ENCODE measurements around the gene GMPR2. TPM values are rescaled to one million over a fixed set of nuclear protein-coding genes. Genes with fewer than 3 reads are reported as not detected.

The GMPR2 gene
- total RNA-seq, 1 donor from 2014 or later: 61.7 TPM

GRCh38 chr14:24285351-24285750, 52.6 kb downstream of the GMPR2 start:
- H3K36me3 Mint-ChIP-seq (ENCODE audit: unreplicated experiment): peaks cover 1% of the 10 kb centered on the region
- no peak overlapping the region for H3K4me3 Mint-ChIP-seq (ENCODE audit: unreplicated experiment)
- TF ChIP-seq, protein P1, sequence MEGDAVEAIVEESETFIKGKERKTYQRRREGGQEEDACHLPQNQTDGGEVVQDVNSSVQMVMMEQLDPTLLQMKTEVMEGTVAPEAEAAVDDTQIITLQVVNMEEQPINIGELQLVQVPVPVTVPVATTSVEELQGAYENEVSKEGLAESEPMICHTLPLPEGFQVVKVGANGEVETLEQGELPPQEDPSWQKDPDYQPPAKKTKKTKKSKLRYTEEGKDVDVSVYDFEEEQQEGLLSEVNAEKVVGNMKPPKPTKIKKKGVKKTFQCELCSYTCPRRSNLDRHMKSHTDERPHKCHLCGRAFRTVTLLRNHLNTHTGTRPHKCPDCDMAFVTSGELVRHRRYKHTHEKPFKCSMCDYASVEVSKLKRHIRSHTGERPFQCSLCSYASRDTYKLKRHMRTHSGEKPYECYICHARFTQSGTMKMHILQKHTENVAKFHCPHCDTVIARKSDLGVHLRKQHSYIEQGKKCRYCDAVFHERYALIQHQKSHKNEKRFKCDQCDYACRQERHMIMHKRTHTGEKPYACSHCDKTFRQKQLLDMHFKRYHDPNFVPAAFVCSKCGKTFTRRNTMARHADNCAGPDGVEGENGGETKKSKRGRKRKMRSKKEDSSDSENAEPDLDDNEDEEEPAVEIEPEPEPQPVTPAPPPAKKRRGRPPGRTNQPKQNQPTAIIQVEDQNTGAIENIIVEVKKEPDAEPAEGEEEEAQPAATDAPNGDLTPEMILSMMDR (IDR thresholded peaks at IDR 0.05): no peak
- H3K9me3 Mint-ChIP-seq (ENCODE audit: unreplicated experiment): no peaks in the 10 kb centered on the region
- no peaks in the 10 kb centered on the region for H3K27me3 Mint-ChIP-seq (ENCODE audit: unreplicated experiment)
- H3K4me1 Mint-ChIP-seq (ENCODE audit: unreplicated experiment): peaks cover 5% of the 10 kb centered on the region
- no peak overlapping the region for H3K27ac Mint-ChIP-seq (ENCODE audit: unreplicated experiment)
- no peak for DNase-seq (ENCODE audit: extremely low spot score, unreplicated experiment)

DNA sequence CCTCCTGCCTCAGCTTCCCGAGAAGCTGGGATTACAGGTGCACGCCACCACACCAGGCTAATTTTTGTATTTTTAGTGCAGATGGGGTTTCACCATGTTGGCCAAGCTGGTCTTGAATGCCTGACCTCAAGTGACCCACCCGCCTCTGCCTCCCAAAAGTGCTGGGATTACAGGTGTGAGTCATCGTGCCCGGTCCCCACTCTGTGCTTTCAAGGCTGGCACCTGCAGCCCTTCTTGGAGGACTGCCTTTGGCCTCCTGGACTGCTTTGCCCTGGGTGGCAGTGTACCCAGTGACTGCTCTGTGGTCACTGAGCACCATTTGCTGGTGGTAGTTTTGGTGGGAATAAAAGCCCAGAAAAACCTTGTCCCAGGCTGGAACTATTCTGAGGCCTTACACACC, 54.3 kb downstream of the GMPR2 start:
- Mint-ChIP-seq H3K4me3 (ENCODE audit: unreplicated experiment) (no peak overlapping the region), H3K9me3 (ENCODE audit: unreplicated experiment) (no peaks in the 10 kb centered on the region), H3K36me3 (ENCODE audit: unreplicated experiment) (peaks cover 11% of the 10 kb centered on the region), H3K27me3 (ENCODE audit: unreplicated experiment) (no peaks in the 10 kb centered on the region), H3K4me1 (ENCODE audit: unreplicated experiment) (peaks cover 5% of the 10 kb centered on the region), H3K27ac (ENCODE audit: unreplicated experiment) (no peak overlapping the region)
- TF ChIP-seq, protein P1 (IDR thresholded peaks at IDR 0.05): no peak
- DNase-seq (ENCODE audit: extremely low spot score, unreplicated experiment): no peak

Other genes with a start within 250 kb of the GMPR2 start
- 15.9 and 17.1 TPM in 2 replicates for gene DHRS4L2, start 244.0 kb upstream of the GMPR2 start, total RNA-seq
- 0.31 and 0.35 TPM in 2 replicates for gene CARMIL3, start 180.9 kb upstream of the GMPR2 start, total RNA-seq
- gene CPNE6, start 161.4 kb upstream of the GMPR2 start, total RNA-seq: not detected in 2 replicates
- gene PCK2, start 138.6 kb upstream of the GMPR2 start, total RNA-seq: 66.0 and 75.1 TPM in 2 replicates
- 50.2 and 52.8 TPM in 2 replicates for gene DCAF11, start 118.2 kb upstream of the GMPR2 start, total RNA-seq
- 1.2 and 1.9 TPM in 2 replicates for gene NRL, start 118.0 kb upstream of the GMPR2 start, total RNA-seq
- gene FITM1, start 102.3 kb upstream of the GMPR2 start, total RNA-seq: 0.63 and 0.73 TPM in 2 replicates
- gene PSME1, start 96.7 kb upstream of the GMPR2 start, total RNA-seq: 154 and 156 TPM in 2 replicates
- 13.6 and 15.6 TPM in 2 replicates for gene EMC9, start 91.3 kb upstream of the GMPR2 start, total RNA-seq
- gene PSME2, start 86.3 kb upstream of the GMPR2 start, total RNA-seq: 86.2 and 91.8 TPM in 2 replicates
- 65.9 and 66.5 TPM in 2 replicates for gene RNF31, start 85.4 kb upstream of the GMPR2 start, total RNA-seq
- gene IRF9, start 71.7 kb upstream of the GMPR2 start, total RNA-seq: 58.9 and 62.5 TPM in 2 replicates
- 8.1 and 11.5 TPM in 2 replicates for gene REC8, start 60.8 kb upstream of the GMPR2 start, total RNA-seq
- gene IPO4, start 44.1 kb upstream of the GMPR2 start, total RNA-seq: 34.6 and 36.5 TPM in 2 replicates
- gene TM9SF1, start 37.5 kb upstream of the GMPR2 start, total RNA-seq: 69.5 and 81.8 TPM in 2 replicates
- gene TSSK4, start 27.2 kb upstream of the GMPR2 start, total RNA-seq: not detected in 2 replicates
- 38.1 and 45.3 TPM in 2 replicates for gene CHMP4A, start 19.4 kb upstream of the GMPR2 start, total RNA-seq
- 23.8 and 25.4 TPM in 2 replicates for gene MDP1, start 16.9 kb upstream of the GMPR2 start, total RNA-seq
- gene NEDD8, start 562 bp upstream of the GMPR2 start, total RNA-seq: 158 and 164 TPM in 2 replicates
- gene TINF2, start 9.7 kb downstream of the GMPR2 start, total RNA-seq: 69.2 and 75.7 TPM in 2 replicates
- gene TGM1, start 30.2 kb downstream of the GMPR2 start, total RNA-seq: 2.1 and 2.3 TPM in 2 replicates
- 26.1 and 30.8 TPM in 2 replicates for gene RABGGTA, start 38.7 kb downstream of the GMPR2 start, total RNA-seq
- 24.6 and 27.0 TPM in 2 replicates for gene DHRS1, start 66.9 kb downstream of the GMPR2 start, total RNA-seq
- 27.8 and 28.2 TPM in 2 replicates for gene NOP9, start 66.9 kb downstream of the GMPR2 start, total RNA-seq
- not detected in 2 replicates for gene CIDEB, start 75.0 kb downstream of the GMPR2 start, total RNA-seq
- 12.5 and 14.9 TPM in 2 replicates for gene LTB4R2, start 77.2 kb downstream of the GMPR2 start, total RNA-seq
- 10.0 and 11.3 TPM in 2 replicates for gene LTB4R, start 78.6 kb downstream of the GMPR2 start, total RNA-seq
- gene ADCY4, start 102.1 kb downstream of the GMPR2 start, total RNA-seq: 25.3 and 26.5 TPM in 2 replicates
- 0.78 and 1.3 TPM in 2 replicates for gene RIPK3, start 107.1 kb downstream of the GMPR2 start, total RNA-seq
- 197 and 223 TPM in 2 replicates for gene NFATC4, start 135.3 kb downstream of the GMPR2 start, total RNA-seq
- gene NYNRIN, start 166.1 kb downstream of the GMPR2 start, total RNA-seq: 39.6 and 40.2 TPM in 2 replicates
- gene CBLN3, start 196.7 kb downstream of the GMPR2 start, total RNA-seq: 5.5 and 6.1 TPM in 2 replicates
- 59.9 and 60.9 TPM in 2 replicates for gene KHNYN, start 197.0 kb downstream of the GMPR2 start, total RNA-seq
- 53.9 and 54.6 TPM in 2 replicates for gene SDR39U1, start 209.8 kb downstream of the GMPR2 start, total RNA-seq

Data from osteocyte (in vitro differentiated cells).